Osteoblast (primary cell): Measurements from ENCODE around the gene LMTK2. TPM values are rescaled to one million over a fixed set of nuclear protein-coding genes. Genes with fewer than 3 reads are reported as not detected.

Source experiments
- DNase-seq: peaks from one replicate; pipeline ENCODE4 v3.0.0; 2011; ENCODE audit warnings: low spot score, mixed read lengths; ENCODE audit not compliant: insufficient read length; ENCODE audit errors: missing footprints
- H2AFZ ChIP-seq: 2 replicates; pipeline ENCODE4 v1.6.0; 2011; ENCODE audit warnings: mild to moderate bottlenecking, low read length
- H3K27ac ChIP-seq: 2 replicates; pipeline ENCODE4 v1.5.1; 2011; ENCODE audit warnings: mild to moderate bottlenecking, low read depth, low read length, moderate library complexity
- H3K27me3 ChIP-seq: 2 replicates; pipeline ENCODE4 v1.6.0; 2012; ENCODE audit warnings: mild to moderate bottlenecking, control low read depth, inconsistent platforms, low read length, moderate library complexity; ENCODE audit not compliant: insufficient read depth
- H3K36me3 ChIP-seq: 2 replicates; pipeline ENCODE4 v1.5.1; 2011; ENCODE audit warnings: mild to moderate bottlenecking, low read length, control low read depth, moderate library complexity; ENCODE audit not compliant: insufficient read depth
- H3K4me1 ChIP-seq: 2 replicates; pipeline ENCODE4 v1.5.1; 2011; ENCODE audit warnings: mild to moderate bottlenecking, low read length, control low read depth, moderate library complexity; ENCODE audit not compliant: insufficient read depth
- H3K4me2 ChIP-seq: 2 replicates; pipeline ENCODE4 v1.6.0; 2011; ENCODE audit warnings: mild to moderate bottlenecking, low read length; ENCODE audit not compliant: insufficient read depth
- H3K4me3 ChIP-seq: fragments of 200-600 bp; sonication (generic); 3 replicates; pipeline ENCODE4 v1.5.1; 2012; ENCODE audit warnings: mild to moderate bottlenecking, low read length, inconsistent platforms; ENCODE audit not compliant: insufficient read depth
- H3K79me2 ChIP-seq: 2 replicates; pipeline ENCODE4 v1.6.0; 2012; ENCODE audit warnings: mild to moderate bottlenecking, low read length, control low read depth, inconsistent platforms; ENCODE audit not compliant: insufficient read depth
- H3K9me3 ChIP-seq: 2 replicates; pipeline ENCODE4 v1.5.1; 2011; ENCODE audit warnings: low read depth, low read length, control low read depth
- H4K20me1 ChIP-seq: 2 replicates; pipeline ENCODE4 v1.6.0; 2012; ENCODE audit warnings: mild to moderate bottlenecking, low read length, control low read depth; ENCODE audit not compliant: insufficient read depth
- CTCF ChIP-seq: IDR thresholded peaks from 2 replicates; pipeline ENCODE4 v1.5.1; 2011; ENCODE audit warnings: mild to moderate bottlenecking, low read depth, low read length, moderate library complexity; ENCODE audit errors: extremely low read depth
- total RNA-seq: library from RNA; depleted of rRNA; stranded (reverse); fragments of >200 nt; gene quantifications from 2 replicates; pipeline ENCODE4 v1.2.3, GENCODE V29; 2012

Gene LMTK2
- total RNA-seq, 1 donor = 14.1 TPM

- H3K27me3 ChIP-seq = no peaks in the 10 kb centered on the region
- TF ChIP-seq CTCF = no peak
- no peak overlapping the region for H2AFZ ChIP-seq
- H4K20me1 ChIP-seq = no peaks in the 10 kb centered on the region
- H3K36me3 ChIP-seq = no peaks in the 10 kb centered on the region
- no peak overlapping the region for H3K27ac ChIP-seq
- no peak for DNase-seq
- no peaks in the 10 kb centered on the region for H3K79me2 ChIP-seq
- H3K4me1 ChIP-seq = no peaks in the 10 kb centered on the region
- H3K4me3 ChIP-seq = no peak overlapping the region
- H3K4me2 ChIP-seq = no peak overlapping the region
- no peaks in the 10 kb centered on the region for H3K9me3 ChIP-seq
Observed at GRCh38 chr7:98066208-98066607, 40.5 kb upstream of the LMTK2 start.

GRCh38 chr7:98066934-98067507 lies 39.6 kb upstream of the LMTK2 start:
- H4K20me1 ChIP-seq = no peaks in the 10 kb centered on the region
- no peak overlapping the region for H3K4me3 ChIP-seq
- H3K79me2 ChIP-seq = no peaks in the 10 kb centered on the region
- H3K4me1 ChIP-seq = no peaks in the 10 kb centered on the region
- no peak for DNase-seq
- no peaks in the 10 kb centered on the region for H3K27me3 ChIP-seq
- no peak for TF ChIP-seq CTCF
- H3K4me2 ChIP-seq = no peak overlapping the region
- H3K9me3 ChIP-seq = no peaks in the 10 kb centered on the region
- no peak overlapping the region for H3K27ac ChIP-seq
- no peak overlapping the region for H2AFZ ChIP-seq
- H3K36me3 ChIP-seq = no peaks in the 10 kb centered on the region

GRCh38 chr7:98073047-98073446 lies 33.6 kb upstream of the LMTK2 start:
- Histone ChIP-seq H2AFZ (no peak overlapping the region), H3K4me1 (no peaks in the 10 kb centered on the region), H3K4me3 (no peak overlapping the region), H3K4me2 (no peak overlapping the region), H3K9me3 (no peaks in the 10 kb centered on the region), H4K20me1 (no peaks in the 10 kb centered on the region), H3K27me3 (no peaks in the 10 kb centered on the region), H3K79me2 (no peaks in the 10 kb centered on the region), H3K27ac (no peak overlapping the region), H3K36me3 (no peaks in the 10 kb centered on the region)
- no peak for DNase-seq
- no peak for TF ChIP-seq CTCF

- H4K20me1 ChIP-seq = no peaks in the 10 kb centered on the region
- no peak for DNase-seq
- H3K27ac ChIP-seq = no peak overlapping the region
- TF ChIP-seq CTCF = no peak
- no peaks in the 10 kb centered on the region for H3K9me3 ChIP-seq
- no peak overlapping the region for H3K4me2 ChIP-seq
- H3K4me3 ChIP-seq = no peak overlapping the region
- H3K36me3 ChIP-seq = no peaks in the 10 kb centered on the region
- H2AFZ ChIP-seq = no peak overlapping the region
- no peaks in the 10 kb centered on the region for H3K79me2 ChIP-seq
- no peaks in the 10 kb centered on the region for H3K27me3 ChIP-seq
- H3K4me1 ChIP-seq = no peaks in the 10 kb centered on the region
Observed at GRCh38 chr7:98075801-98076200, 30.9 kb upstream of the LMTK2 start.
